AG09319 (cell line): Measurements from ENCODE around the gene MFSD2A.

Experiments
- DNase-seq: peaks from one replicate; pipeline ENCODE4 v3.0.0-alpha.2; 2010; ENCODE audit warnings: low read depth; ENCODE audit errors: extremely low read depth
- TF ChIP-seq, protein P1 (sequence below): IDR thresholded peaks from 2 replicates; pipeline ENCODE4 v1.5.1; 2011; ENCODE audit warnings: low read depth, mild to moderate bottlenecking, inconsistent platforms, low read length, moderate library complexity

The MFSD2A gene

DNA sequence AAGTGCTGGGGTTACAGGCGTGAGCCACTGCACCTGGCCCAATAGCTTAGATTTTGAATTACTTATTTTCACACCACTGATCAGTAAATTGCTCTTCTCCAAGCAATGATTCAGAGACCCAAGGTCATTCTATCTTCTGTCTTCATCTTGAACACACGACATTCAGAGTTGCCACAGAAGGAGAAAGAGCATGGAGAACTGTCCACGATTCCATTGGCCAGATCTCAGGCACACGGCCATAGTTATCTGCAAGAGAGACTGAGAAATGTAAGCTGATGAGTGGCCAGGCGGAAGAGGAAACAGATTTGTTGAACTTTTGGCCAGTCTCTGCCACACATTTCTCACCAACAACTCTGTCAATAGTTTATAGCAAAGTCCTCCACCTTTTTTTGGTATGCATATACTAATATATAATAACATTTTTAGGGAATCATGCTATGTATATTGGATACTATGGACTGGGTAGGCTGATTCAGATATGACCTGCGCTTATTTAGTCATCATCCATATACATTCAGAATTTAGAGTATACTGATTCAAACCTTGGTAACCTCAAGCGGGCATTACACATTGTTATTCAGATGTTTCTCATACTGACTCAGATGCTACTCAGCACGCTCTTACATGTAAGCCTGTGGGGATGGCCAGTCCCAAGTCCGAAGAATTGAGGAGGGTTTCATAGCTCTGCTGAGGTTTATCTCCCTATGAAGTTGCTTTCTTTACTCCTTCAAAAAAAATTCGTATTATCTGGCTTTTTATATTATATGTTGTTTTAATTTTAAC is 60.1 kb downstream of the MFSD2A start:
- no peak for DNase-seq
- TF ChIP-seq, protein P1, sequence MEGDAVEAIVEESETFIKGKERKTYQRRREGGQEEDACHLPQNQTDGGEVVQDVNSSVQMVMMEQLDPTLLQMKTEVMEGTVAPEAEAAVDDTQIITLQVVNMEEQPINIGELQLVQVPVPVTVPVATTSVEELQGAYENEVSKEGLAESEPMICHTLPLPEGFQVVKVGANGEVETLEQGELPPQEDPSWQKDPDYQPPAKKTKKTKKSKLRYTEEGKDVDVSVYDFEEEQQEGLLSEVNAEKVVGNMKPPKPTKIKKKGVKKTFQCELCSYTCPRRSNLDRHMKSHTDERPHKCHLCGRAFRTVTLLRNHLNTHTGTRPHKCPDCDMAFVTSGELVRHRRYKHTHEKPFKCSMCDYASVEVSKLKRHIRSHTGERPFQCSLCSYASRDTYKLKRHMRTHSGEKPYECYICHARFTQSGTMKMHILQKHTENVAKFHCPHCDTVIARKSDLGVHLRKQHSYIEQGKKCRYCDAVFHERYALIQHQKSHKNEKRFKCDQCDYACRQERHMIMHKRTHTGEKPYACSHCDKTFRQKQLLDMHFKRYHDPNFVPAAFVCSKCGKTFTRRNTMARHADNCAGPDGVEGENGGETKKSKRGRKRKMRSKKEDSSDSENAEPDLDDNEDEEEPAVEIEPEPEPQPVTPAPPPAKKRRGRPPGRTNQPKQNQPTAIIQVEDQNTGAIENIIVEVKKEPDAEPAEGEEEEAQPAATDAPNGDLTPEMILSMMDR = no peak

DNA sequence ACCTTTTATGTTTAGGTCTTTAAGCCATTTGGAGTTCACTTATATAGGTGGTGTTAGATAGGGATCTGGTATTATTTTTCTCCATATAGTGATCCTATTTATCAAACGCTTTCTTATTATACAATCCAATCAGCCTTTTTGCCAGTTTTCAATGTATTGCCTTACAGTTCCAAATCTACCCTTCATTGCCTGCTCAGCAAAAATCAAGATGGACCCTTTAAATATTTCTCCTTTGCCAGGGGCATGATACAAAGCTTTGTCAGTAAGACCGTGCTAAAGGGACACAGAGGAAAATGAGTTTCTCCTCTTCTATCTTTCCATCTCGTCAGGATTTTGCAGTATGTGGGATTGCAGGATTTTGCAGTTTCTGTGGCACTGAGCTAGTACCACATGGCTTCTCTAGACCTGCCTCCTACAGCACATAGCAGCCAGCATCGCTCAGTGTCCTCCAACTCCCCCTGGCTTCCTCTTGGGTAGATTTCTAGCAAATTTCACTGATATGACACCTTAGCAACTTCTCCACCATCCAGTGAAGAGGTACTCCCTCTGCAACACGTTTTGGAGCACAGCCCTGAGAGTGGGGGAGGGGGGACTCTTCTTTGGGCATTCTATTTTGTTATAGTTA is 63.1 kb downstream of the MFSD2A start:
- TF ChIP-seq, protein P1 = no peak
- no peak for DNase-seq
